TTC549 (cell line): ENCODE measurements around the gene OR8D4.
"Not testable (repeated sequence)": the region's sequence is repeated elsewhere in the genome, so short reads cannot be mapped to it uniquely, and the experiment has no call there.

Source experiments
- FAIRE-seq: peaks from 2 replicates; lab custom pipeline; 2012; peaks lifted over from hg19 to GRCh38; lab: Jason Lieb, UNC

The OR8D4 gene

DNA sequence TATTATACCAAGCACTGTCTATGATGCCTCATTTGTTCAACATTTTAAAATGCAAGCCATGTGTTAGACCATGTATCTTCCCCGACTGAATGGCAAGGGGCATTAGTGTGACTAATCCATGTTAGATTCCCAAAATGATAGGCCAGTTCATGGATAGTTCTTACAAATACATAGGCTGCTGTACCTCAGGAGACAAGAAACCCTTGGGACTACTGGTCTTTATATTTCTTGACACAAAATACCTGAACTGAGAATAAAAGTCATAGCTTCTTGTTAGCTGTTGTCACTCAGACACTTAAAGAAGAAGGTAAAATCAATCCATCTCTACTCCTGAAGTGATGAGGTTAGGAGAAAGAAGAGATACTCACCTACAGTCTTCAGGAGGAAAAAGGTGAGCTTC is at the start of gene OR8D4:
TSS of gene OR8D4 (plus strand) at position 301 of the 400 bp plus-strand sequence. CDS start 4,265 bp downstream, outside the sequence.
- FAIRE-seq, result no peak

DNA sequence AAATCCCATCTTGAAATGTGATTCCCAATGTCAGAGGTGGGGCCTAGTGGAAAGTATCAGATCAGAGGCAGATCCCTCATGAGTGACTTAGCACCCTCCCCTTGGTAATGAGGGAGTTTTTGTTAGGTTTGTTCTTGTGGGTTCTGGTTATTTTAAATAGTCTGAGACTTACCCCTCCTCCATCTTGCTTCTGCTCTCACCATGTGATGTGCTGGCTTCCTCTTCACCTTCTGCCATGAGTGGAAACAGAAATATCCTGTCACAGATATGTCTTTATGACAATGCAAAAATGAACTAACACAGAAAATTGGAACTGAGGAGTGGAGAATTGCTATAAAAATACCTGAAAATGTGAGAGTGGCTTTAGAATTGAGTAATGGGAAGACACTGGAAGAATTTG is 49.6 kb upstream of the OR8D4 start:
- no peak for FAIRE-seq

GRCh38 chr11:123853038-123853437 is 48.9 kb upstream of the OR8D4 start:
- no peak for FAIRE-seq

GRCh38 chr11:123856444-123856843 is 45.5 kb upstream of the OR8D4 start:
- no peak for FAIRE-seq

DNA sequence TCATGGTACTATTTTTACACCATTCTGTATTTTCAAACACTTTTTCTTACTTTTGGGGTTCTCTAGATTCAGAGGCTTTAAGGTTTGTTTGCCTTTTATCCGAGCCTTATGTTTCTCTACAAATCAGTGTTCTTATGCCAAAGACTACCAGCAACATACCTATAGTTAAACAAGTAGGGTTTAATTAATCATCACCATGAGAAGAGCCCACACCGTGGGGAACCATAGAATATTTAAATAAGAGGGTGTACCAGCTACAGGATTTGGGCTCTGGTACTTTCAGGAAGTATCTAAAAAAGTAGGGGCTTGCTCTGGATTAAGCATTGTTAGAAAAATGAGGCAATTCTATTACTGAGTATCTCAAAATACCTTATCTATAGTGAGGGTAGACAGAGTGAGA is 42.2 kb upstream of the OR8D4 start:
- no peak for FAIRE-seq

- not testable (repeated sequence) for FAIRE-seq
Measured at GRCh38 chr11:123865293-123865692, 36.7 kb upstream of the OR8D4 start.

GRCh38 chr11:123867795-123868194 is 34.2 kb upstream of the OR8D4 start:
- FAIRE-seq, result not testable (repeated sequence)

GRCh38 chr11:123880912-123881311 is 21.1 kb upstream of the OR8D4 start:
- no peak for FAIRE-seq

- no peak for FAIRE-seq
Measured at GRCh38 chr11:123885570-123885969, 16.4 kb upstream of the OR8D4 start, which contains the start of gene TMEM225. Gene TMEM225 (minus strand): TSS chr11:123885670. CDS start chr11:123885425, 245 bp downstream.

DNA sequence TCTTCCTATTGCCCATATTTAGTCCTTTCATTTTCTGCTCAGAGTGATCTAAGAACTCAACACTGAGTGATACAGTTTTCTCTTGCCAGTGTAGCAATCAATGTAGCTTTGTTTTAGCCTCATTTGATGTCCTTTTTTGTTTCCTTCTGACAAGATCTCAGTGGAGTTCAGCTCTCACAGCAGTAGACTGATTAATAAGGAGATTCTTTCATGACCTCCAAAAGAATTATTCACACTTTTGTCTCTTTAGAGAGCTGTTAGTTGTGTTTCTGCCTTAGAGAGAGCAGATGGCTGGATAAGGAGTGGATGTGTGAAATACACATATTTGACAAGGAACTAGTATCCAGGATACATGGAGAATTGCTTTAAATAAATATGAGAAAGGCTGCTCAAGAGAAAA is 9.9 kb upstream of the OR8D4 start:
- no peak for FAIRE-seq

DNA sequence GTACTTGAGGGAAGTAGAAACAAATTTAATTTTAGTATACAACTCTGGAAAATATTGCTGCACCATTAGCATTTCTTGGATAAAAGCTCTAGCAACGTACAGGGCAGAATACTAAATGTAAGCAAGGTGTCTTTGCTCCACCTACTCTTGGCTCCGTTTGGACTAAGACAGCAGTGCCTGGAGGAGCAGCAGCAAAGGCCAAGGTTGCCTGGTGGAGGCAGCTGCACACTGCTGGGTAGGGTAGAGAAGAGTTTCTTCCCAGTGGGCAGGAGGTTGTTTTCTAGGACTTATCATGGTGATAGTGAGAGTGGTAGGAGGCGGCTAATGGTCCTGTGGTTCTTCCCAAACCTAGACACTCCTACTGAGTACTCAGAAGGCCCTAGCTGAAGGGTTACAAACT is 2.2 kb upstream of the OR8D4 start:
- FAIRE-seq, result no peak

- no peak for FAIRE-seq
Measured at GRCh38 chr11:123903932-123904331, 2.0 kb downstream of the OR8D4 start.

DNA sequence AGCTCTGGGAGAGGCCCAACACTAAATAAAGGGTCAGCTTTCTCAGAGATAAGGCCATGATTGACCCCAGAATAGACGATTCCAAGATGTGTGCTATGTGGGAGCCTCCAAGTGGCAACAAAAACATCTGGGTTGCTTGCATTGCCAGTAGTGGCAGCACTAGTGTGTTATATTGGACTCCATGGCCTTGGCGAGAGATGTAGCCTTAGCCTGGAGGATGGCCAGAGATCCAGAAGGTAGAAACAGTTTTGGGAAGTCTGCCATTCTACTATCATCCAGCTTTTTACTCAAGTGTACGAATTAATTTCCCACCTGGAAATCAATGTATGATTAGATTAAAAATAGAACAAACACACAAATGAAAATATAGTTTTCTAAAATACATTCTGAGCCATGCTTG is 3.0 kb downstream of the OR8D4 start:
- no peak for FAIRE-seq

DNA sequence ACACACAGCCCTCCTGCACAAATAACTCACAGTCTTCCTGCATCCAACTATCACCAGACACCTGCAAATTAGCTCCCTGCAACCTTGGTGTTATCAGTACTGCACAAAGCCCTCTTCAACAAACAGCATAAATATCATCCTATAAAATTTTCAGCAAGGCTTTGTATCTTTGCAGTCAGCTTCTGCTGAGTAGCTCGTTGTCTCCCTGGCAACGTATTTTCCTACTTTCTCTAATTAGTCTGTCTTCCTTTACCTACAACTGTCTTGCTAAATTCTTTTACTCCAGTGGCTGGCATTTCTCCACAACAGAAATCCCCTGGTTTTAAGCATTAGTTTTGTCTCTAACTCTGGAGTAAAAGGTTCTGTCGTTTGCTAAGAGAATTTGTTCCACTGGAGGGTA is 3.9 kb downstream of the OR8D4 start:
- FAIRE-seq, result no peak

- no peak for FAIRE-seq
Measured at GRCh38 chr11:123920943-123921342, 19.0 kb downstream of the OR8D4 start.

DNA sequence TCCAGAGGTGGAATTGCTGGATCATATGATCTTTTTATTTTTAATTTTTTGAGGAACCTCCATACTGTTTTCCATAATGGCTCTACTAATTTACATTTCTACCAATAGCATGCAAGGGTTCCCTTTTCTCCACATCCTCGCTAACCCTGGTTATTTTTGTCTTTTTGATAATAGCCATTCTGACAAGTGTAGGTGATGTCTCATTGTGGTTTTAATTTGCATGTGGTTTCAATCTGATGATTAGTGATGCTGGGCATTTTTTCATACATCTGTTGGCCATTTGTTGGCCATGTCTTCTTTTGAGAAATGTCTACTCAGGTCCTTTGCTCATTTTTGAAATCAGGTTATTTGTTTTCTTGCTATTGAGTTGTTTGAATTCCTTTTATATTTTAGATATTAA is 22.1 kb downstream of the OR8D4 start:
- no peak for FAIRE-seq

- FAIRE-seq, result no peak
Measured at GRCh38 chr11:123939317-123939716, 37.4 kb downstream of the OR8D4 start, which contains the start of gene OR4D5. Gene OR4D5 (plus strand): TSS chr11:123939617. CDS start chr11:123939617, 0 bp downstream.

- no peak for FAIRE-seq
Measured at GRCh38 chr11:123942413-123942812, 40.4 kb downstream of the OR8D4 start.

- no peak for FAIRE-seq
Measured at GRCh38 chr11:123943738-123944137, 41.8 kb downstream of the OR8D4 start, which contains the start of gene OR6T1. Gene OR6T1 (minus strand): TSS chr11:123943838. CDS start chr11:123943838, 0 bp downstream.

DNA sequence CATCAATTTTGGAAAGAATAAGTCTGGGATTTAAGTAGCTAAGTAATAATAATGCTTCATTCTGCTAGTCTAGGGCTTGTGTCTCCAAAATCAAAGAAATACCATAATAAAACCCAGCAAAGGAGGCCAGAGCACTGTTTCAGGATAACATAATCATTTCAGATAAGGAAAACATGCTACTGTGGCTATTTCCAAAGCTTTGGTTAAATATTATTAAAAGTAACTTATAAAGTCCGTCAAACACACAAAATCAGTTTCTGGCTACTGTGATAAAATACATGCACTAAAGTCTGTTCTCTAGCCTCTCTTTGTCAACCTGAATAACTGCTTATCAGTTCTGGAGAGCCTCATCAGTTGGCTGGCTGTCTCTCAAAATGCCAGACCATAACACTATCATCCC is 43.2 kb downstream of the OR8D4 start:
- no peak for FAIRE-seq

DNA sequence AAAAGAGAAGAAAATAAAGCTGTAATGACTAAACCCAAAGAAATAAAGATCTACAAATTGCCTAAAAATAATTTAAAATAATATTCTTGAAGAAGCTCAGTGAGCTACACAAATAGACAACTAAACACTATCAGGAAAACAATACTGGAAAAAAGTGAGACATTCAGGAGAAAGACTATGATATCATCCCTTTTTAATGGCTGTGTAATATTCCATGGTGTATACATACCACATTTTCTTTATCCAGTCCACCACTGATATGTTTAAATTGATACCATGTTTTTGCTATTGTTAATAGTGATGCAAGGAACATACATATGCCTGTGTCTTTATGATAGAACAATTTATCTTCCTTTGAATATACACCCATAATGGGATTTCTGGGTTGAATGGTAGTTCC is 54.8 kb downstream of the OR8D4 start:
- no peak for FAIRE-seq
